HCT116 (cell line): ENCODE measurements around the gene ATP8A2. TPM values are rescaled to one million over a fixed set of nuclear protein-coding genes. Genes with fewer than 3 reads are reported as not detected.

ENCODE experiments used
- ATAC-seq: fragments of 200-7000 bp; cut with Tn5 transposase; 2 replicates; pipeline ENCODE4 v1.9.1; 2020; ENCODE audit warnings: mild to moderate bottlenecking, moderate library complexity
- BruUV-seq: library from RNA; stranded (reverse); fragments of 400-500 nt; replicated peaks from 2 replicates; lab custom pipeline; 2021; lab: Mats Ljungman, UMichigan
- CTCF ChIA-PET: fragments of 300-600 bp; sonication (Branson Sonifier 250); formaldehyde crosslinking; loops from one replicate; lab custom pipeline; 2021; ENCODE audit warnings: antibody characterized with exemption; lab: Charles Lee
- POLR2A ChIA-PET: fragments of 300-600, 350-600 bp; sonication (Branson Sonifier 250); formaldehyde crosslinking; loops from one replicate; lab custom pipeline; 2021; ENCODE audit warnings: antibody characterized with exemption; lab: Charles Lee
- RAD21 ChIA-PET, 2 experiments: fragments of 300-600 bp; sonication (Branson Sonifier 250); formaldehyde crosslinking; loops; one replicate each; lab custom pipeline; 2023; ENCODE audit warnings: low total read pairs in 2 of 2; ENCODE audit not compliant: uncharacterized antibody in 2 of 2, unreplicated experiment in 2 of 2, low non-redundant PET in 1 of 2; lab: Charles Lee
- DNase-seq: peaks from one replicate; pipeline ENCODE4 v3.0.0-alpha.2; 2010; ENCODE audit warnings: low read depth, low spot score
- H2AFZ ChIP-seq: fragments of 200-600 bp; shearing (Covaris generic), sonication (generic); 2 replicates; pipeline ENCODE4 v1.6.1; 2017; ENCODE audit warnings: low read depth, mixed run types, mixed read lengths, antibody characterized with exemption, low read length; ENCODE audit not compliant: poor library complexity, severe bottlenecking
- H3K27ac ChIP-seq: 2 replicates; pipeline ENCODE4 v1.5.1; 2012; ENCODE audit warnings: low read depth, low read length
- H3K27me3 ChIP-seq: fragments of 200-600 bp; sonication (generic); 2 replicates; pipeline ENCODE4 v1.6.1; 2016; ENCODE audit warnings: mixed run types, low read length, mixed read lengths; ENCODE audit not compliant: insufficient read depth
- H3K36me3 ChIP-seq, 2 experiments: fragments of 200-500 bp in 1 of 2; fragments of 200-600 bp in 1 of 2; sonication (Bioruptor generic) in 1 of 2; sonication (generic) in 1 of 2; 2 replicates each; pipeline versions ENCODE4 v1.5.1 to v1.6.1; 2014 to 2016; ENCODE audit warnings: low read length in 2 of 2, inconsistent platforms in 1 of 2, mixed read lengths in 1 of 2, mixed run types in 1 of 2; ENCODE audit not compliant: insufficient read depth in 2 of 2, control insufficient read depth in 1 of 2
- H3K4me1 ChIP-seq, 2 experiments: fragments of 200-600 bp in 1 of 2; sonication (generic) in 1 of 2; 2 replicates each; pipeline versions ENCODE4 v1.5.1 to v1.6.1; 2012 to 2017; ENCODE audit warnings: low read length in 2 of 2, inconsistent platforms in 1 of 2, mild to moderate bottlenecking in 1 of 2, mixed read lengths in 1 of 2, mixed run types in 1 of 2, moderate library complexity in 1 of 2; ENCODE audit not compliant: insufficient read depth in 2 of 2, control insufficient read depth in 1 of 2
- H3K4me2 ChIP-seq: fragments of 200-600 bp; sonication (generic); 2 replicates; pipeline ENCODE4 v1.6.1; 2017; ENCODE audit warnings: mixed run types, low read length, mixed read lengths
- H3K4me3 ChIP-seq, 2 experiments: fragments of 200-600 bp in 1 of 2; sonication (generic) in 1 of 2; replicated peaks in 1 of 2; 2 replicates each; pipeline ENCODE4 v1.5.1; 2011 to 2016; ENCODE audit warnings: low read length in 2 of 2, control low read depth in 1 of 2, low read depth in 1 of 2, mild to moderate bottlenecking in 1 of 2, mixed read lengths in 1 of 2, mixed run types in 1 of 2
- H3K79me2 ChIP-seq: fragments of 200-600 bp; sonication (generic); 2 replicates; pipeline ENCODE4 v1.6.1; 2017; ENCODE audit warnings: mild to moderate bottlenecking, mixed run types, low read length, moderate library complexity, mixed read lengths; ENCODE audit not compliant: insufficient read depth
- H3K9ac ChIP-seq: fragments of 200-600 bp; sonication (generic); 2 replicates; pipeline ENCODE4 v1.6.1; 2016; ENCODE audit warnings: low read length, mixed read lengths
- H3K9me2 ChIP-seq: fragments of 200-600 bp; sonication (generic), shearing (Covaris generic); 2 replicates; pipeline ENCODE4 v1.6.1; 2017; ENCODE audit warnings: mixed run types, mild to moderate bottlenecking, moderate library complexity; ENCODE audit not compliant: insufficient read depth
- H3K9me3 ChIP-seq, 2 experiments: fragments of 200-500 bp in 1 of 2; fragments of 200-600 bp in 1 of 2; sonication (Bioruptor generic) in 1 of 2; sonication (generic) in 1 of 2; 2 replicates each; pipeline ENCODE4 v1.6.1; 2014 to 2017; ENCODE audit warnings: low read length in 2 of 2, mixed read lengths in 2 of 2, inconsistent platforms in 1 of 2, low read depth in 1 of 2, mild to moderate bottlenecking in 1 of 2, mixed run types in 1 of 2, moderate library complexity in 1 of 2; ENCODE audit not compliant: control insufficient read depth in 1 of 2, insufficient read depth in 1 of 2
- H4K20me1 ChIP-seq: fragments of 200-600 bp; sonication (generic), shearing (Covaris generic); 2 replicates; pipeline ENCODE4 v1.6.1; 2017; ENCODE audit warnings: mixed run types, mild to moderate bottlenecking, moderate library complexity; ENCODE audit not compliant: insufficient read depth
- CBX3 ChIP-seq: IDR thresholded peaks from 2 replicates; pipeline ENCODE4 v1.6.1; 2012; ENCODE audit warnings: low read depth
- EGR1 ChIP-seq: IDR thresholded peaks from 2 replicates; pipeline ENCODE4 v1.6.1; 2012; ENCODE audit warnings: low read depth
- ELF1 ChIP-seq: IDR thresholded peaks from 2 replicates; pipeline ENCODE4 v1.6.1; 2012; ENCODE audit warnings: low read depth, borderline replicate concordance
- EZH2 ChIP-seq: fragments of 200-600 bp; sonication (generic); IDR thresholded peaks from 2 replicates; pipeline ENCODE4 v1.6.1; 2017; ENCODE audit warnings: antibody characterized with exemption, mixed run types
- EZH2phosphoT487 ChIP-seq: fragments of 200-600 bp; IDR thresholded peaks from 2 replicates; pipeline ENCODE4 v1.6.1; 2018; ENCODE audit warnings: antibody characterized with exemption, borderline replicate concordance
- JUND ChIP-seq: IDR thresholded peaks from 2 replicates; pipeline ENCODE4 v1.6.1; 2012
- POLR2A ChIP-seq: IDR thresholded peaks from 2 replicates; pipeline ENCODE4 v1.7.0; 2011; ENCODE audit warnings: borderline replicate concordance; ENCODE audit not compliant: insufficient read depth, insufficient read length; ENCODE audit errors: extremely low read depth
- POLR2AphosphoS5 ChIP-seq: IDR thresholded peaks from 2 replicates; pipeline ENCODE4 v1.6.1; 2011; ENCODE audit warnings: mild to moderate bottlenecking, low read depth, low read length, moderate library complexity
- SRF ChIP-seq: IDR thresholded peaks from 2 replicates; pipeline ENCODE4 v1.6.1; 2012; ENCODE audit warnings: low read depth
- YY1 ChIP-seq: IDR thresholded peaks from 2 replicates; pipeline ENCODE4 v1.6.1; 2011; ENCODE audit warnings: low read length, low read depth, moderate library complexity, mild to moderate bottlenecking; ENCODE audit not compliant: insufficient replicate concordance; ENCODE audit errors: extremely low read depth
- ZBTB33 ChIP-seq: IDR thresholded peaks from 2 replicates; pipeline ENCODE4 v1.6.1; 2011; ENCODE audit warnings: mild to moderate bottlenecking, low read length, moderate library complexity; ENCODE audit not compliant: insufficient replicate concordance; ENCODE audit errors: extremely low read depth
- ZFX ChIP-seq: fragments of 450-650 bp; IDR thresholded peaks from 2 replicates; pipeline ENCODE4 v1.6.1; 2017
- ZNF274 ChIP-seq: fragments of 200-500 bp; sonication (Bioruptor generic); IDR thresholded peaks from 2 replicates; pipeline ENCODE4 v1.6.1; 2014; ENCODE audit warnings: mild to moderate bottlenecking, low read depth, low read length, inconsistent platforms
- intact Hi-C: fragments of 100-400 bp; cut with micrococcal nuclease; formaldehyde crosslinking; loops from 2 replicates; pipeline ENCODE4 v1.10.0; 2022
- total RNA-seq: library from RNA; stranded (reverse); gene quantifications from one replicate; pipeline ENCODE4 v1.2.1, GENCODE V29; 2021; ENCODE audit not compliant: unreplicated experiment
- TF ChIP-seq, protein P1 (sequence below): IDR thresholded peaks from 2 replicates; pipeline ENCODE4 v1.6.1; 2012
- TF ChIP-seq, protein P2 (sequence below): IDR thresholded peaks from 2 replicates; pipeline ENCODE4 v1.6.1; 2012; ENCODE audit warnings: low read depth

ATP8A2 gene
- total RNA-seq, 1 experiment from 2014 or later: not detected

GRCh38 chr13:25843692-25844091, 471.9 kb downstream of the ATP8A2 start:
- Histone ChIP-seq H4K20me1 (no peaks in the 10 kb centered on the region), H3K79me2 (no peaks in the 10 kb centered on the region), H3K4me2 (no peak overlapping the region), H3K4me3 (no peak overlapping the region), H3K9ac (no peak overlapping the region), H3K9me3 (no peaks in the 10 kb centered on the region), H3K27me3 (peaks cover 37% of the 10 kb centered on the region), H3K36me3 (no peaks in the 10 kb centered on the region), H3K9me2 (no peaks in the 10 kb centered on the region), H3K27ac (no peak overlapping the region), H2AFZ (no peak overlapping the region), H3K4me1 (no peaks in the 10 kb centered on the region)
- RAD21 ChIA-PET: no interaction called here
- no TSS peak for BruUV-seq
- intact Hi-C loops: no loop called here
- TF ChIP-seq POLR2AphosphoS5 (no peak), ZBTB33 (no peak), EGR1 (no peak), YY1 (no peak), ZFX (no peak), JUND (no peak), SRF (no peak), EZH2phosphoT487 (no peak), ZNF274 (no peak), ELF1 (no peak), EZH2 (no peak), CBX3 (no peak), POLR2A (no peak)
- TF ChIP-seq, protein P1, sequence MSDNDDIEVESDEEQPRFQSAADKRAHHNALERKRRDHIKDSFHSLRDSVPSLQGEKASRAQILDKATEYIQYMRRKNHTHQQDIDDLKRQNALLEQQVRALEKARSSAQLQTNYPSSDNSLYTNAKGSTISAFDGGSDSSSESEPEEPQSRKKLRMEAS: no peak
- TF ChIP-seq, protein P2, sequence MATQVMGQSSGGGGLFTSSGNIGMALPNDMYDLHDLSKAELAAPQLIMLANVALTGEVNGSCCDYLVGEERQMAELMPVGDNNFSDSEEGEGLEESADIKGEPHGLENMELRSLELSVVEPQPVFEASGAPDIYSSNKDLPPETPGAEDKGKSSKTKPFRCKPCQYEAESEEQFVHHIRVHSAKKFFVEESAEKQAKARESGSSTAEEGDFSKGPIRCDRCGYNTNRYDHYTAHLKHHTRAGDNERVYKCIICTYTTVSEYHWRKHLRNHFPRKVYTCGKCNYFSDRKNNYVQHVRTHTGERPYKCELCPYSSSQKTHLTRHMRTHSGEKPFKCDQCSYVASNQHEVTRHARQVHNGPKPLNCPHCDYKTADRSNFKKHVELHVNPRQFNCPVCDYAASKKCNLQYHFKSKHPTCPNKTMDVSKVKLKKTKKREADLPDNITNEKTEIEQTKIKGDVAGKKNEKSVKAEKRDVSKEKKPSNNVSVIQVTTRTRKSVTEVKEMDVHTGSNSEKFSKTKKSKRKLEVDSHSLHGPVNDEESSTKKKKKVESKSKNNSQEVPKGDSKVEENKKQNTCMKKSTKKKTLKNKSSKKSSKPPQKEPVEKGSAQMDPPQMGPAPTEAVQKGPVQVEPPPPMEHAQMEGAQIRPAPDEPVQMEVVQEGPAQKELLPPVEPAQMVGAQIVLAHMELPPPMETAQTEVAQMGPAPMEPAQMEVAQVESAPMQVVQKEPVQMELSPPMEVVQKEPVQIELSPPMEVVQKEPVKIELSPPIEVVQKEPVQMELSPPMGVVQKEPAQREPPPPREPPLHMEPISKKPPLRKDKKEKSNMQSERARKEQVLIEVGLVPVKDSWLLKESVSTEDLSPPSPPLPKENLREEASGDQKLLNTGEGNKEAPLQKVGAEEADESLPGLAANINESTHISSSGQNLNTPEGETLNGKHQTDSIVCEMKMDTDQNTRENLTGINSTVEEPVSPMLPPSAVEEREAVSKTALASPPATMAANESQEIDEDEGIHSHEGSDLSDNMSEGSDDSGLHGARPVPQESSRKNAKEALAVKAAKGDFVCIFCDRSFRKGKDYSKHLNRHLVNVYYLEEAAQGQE: no peak
- ATAC-seq (no peak), DNase-seq (no peak)
- CTCF ChIA-PET: no interaction called here
- POLR2A ChIA-PET: no interaction called here
